ENCODE data around the gene NFIL3. TPM values are rescaled to one million over a fixed set of nuclear protein-coding genes. Genes with fewer than 3 reads are reported as not detected.

NFIL3 gene
- total RNA-seq, 2 experiments from 2014 or later, result 6.2 to 11.9 TPM

GRCh38 chr9:91398926-91399325 is 24.7 kb downstream of the NFIL3 start:
- Histone ChIP-seq H3K9me3 (ENCODE audit: low read length) (no peaks in the 10 kb centered on the region), H4K20me1 (ENCODE audit: insufficient read depth, low read length) (no peaks in the 10 kb centered on the region), H2AFZ (ENCODE audit: low read length) (no peak overlapping the region), H3K4me2 (ENCODE audit: low read length) (no peak overlapping the region), H3K4me3 (ENCODE audit: low read depth, low read length, poor library complexity, severe bottlenecking) (no peak overlapping the region), H3K27ac (ENCODE audit: low read depth, low read length, poor library complexity, severe bottlenecking) (no peak overlapping the region), H3K9me2 (ENCODE audit: insufficient read depth, low read length) (no peaks in the 10 kb centered on the region), H3K79me2 (ENCODE audit: insufficient read depth, low read depth, low read length) (no peaks in the 10 kb centered on the region), H3K36me3 (ENCODE audit: insufficient read depth, low read length) (no peaks in the 10 kb centered on the region), H3K4me1 (ENCODE audit: insufficient read depth, low read length, poor library complexity, severe bottlenecking) (peaks cover 5% of the 10 kb centered on the region)
- BruUV-seq (replicated peaks), result no TSS peak
- POLR2A ChIA-PET, result no interaction called here
- intact Hi-C loops (cut with micrococcal nuclease; ENCODE audit: unreplicated experiment), result no loop called here
- no peak for DNase-seq (ENCODE audit: low spot score)
- TF ChIP-seq EZH2phosphoT487 (IDR thresholded peaks at IDR 0.05; ENCODE audit: borderline replicate concordance, low read depth, low read length) (no peak), CTCF (conservative IDR thresholded peaks at IDR 0.05; ENCODE audit: low read length) (no peak)
- CTCF ChIA-PET (ENCODE audit: unreplicated experiment), result no interaction called here

- intact Hi-C loops (cut with micrococcal nuclease; ENCODE audit: unreplicated experiment), result no loop called here
- peak; percentile 7 for DNase-seq (ENCODE audit: low spot score)
- no TSS peak for BruUV-seq (replicated peaks)
- H2AFZ ChIP-seq (ENCODE audit: low read length), result no peak overlapping the region
- no peaks in the 10 kb centered on the region for H3K9me3 ChIP-seq (ENCODE audit: low read length)
- no peak overlapping the region for H3K4me2 ChIP-seq (ENCODE audit: low read length)
- H3K4me3 ChIP-seq (ENCODE audit: low read depth, low read length, poor library complexity, severe bottlenecking), result no peak overlapping the region
- H3K36me3 ChIP-seq (ENCODE audit: insufficient read depth, low read length), result no peaks in the 10 kb centered on the region
- H3K9me2 ChIP-seq (ENCODE audit: insufficient read depth, low read length), result no peaks in the 10 kb centered on the region
- TF ChIP-seq CTCF (conservative IDR thresholded peaks at IDR 0.05; ENCODE audit: low read length) (no peak), EZH2phosphoT487 (IDR thresholded peaks at IDR 0.05; ENCODE audit: borderline replicate concordance, low read depth, low read length) (no peak)
- ChIA-PET CTCF (ENCODE audit: unreplicated experiment) (no interaction called here), POLR2A (interaction anchor here (0.7 kb wide), 1 partner anchor 61 kb away, joined by 3 read pairs; no protein-coding TSS in a partner anchor)
- H3K27ac ChIP-seq (ENCODE audit: low read depth, low read length, poor library complexity, severe bottlenecking), result no peak overlapping the region
- H4K20me1 ChIP-seq (ENCODE audit: insufficient read depth, low read length), result no peaks in the 10 kb centered on the region
- no peaks in the 10 kb centered on the region for H3K79me2 ChIP-seq (ENCODE audit: insufficient read depth, low read depth, low read length)
- H3K4me1 ChIP-seq (ENCODE audit: insufficient read depth, low read length, poor library complexity, severe bottlenecking), result peaks cover 5% of the 10 kb centered on the region
Measured at GRCh38 chr9:91395553-91396471, 27.8 kb downstream of the NFIL3 start.

DNA sequence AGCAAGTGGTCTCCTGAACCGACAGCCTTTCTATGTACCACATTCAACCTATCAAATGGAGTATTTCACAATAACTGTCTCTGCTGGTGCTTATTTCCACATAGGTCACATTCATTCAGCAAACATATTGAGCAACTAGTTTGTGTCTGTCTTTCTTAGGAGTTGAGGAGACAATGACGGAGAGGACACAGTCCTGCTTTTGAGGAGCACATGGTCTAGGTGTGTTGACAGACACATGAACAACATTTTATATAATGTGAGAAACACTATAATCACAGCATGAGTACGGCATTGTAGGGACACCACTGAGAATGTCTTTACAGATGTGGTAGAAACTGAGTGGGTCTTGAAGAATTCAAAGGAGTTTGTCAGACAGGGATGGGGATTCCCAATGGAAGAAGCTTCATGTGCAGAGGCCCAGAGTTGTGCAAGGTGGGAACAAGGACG is 28.5 kb downstream of the NFIL3 start:
- intact Hi-C loops (cut with micrococcal nuclease; ENCODE audit: unreplicated experiment), result no loop called here
- no peak for DNase-seq (ENCODE audit: low spot score)
- H3K4me1 ChIP-seq (ENCODE audit: insufficient read depth, low read length, poor library complexity, severe bottlenecking), result peaks cover 5% of the 10 kb centered on the region
- no peak overlapping the region for H3K27ac ChIP-seq (ENCODE audit: low read depth, low read length, poor library complexity, severe bottlenecking)
- H3K9me3 ChIP-seq (ENCODE audit: low read length), result no peaks in the 10 kb centered on the region
- ChIA-PET CTCF (ENCODE audit: unreplicated experiment) (no interaction called here), POLR2A (no interaction called here)
- BruUV-seq (replicated peaks), result no TSS peak
- no peaks in the 10 kb centered on the region for H3K36me3 ChIP-seq (ENCODE audit: insufficient read depth, low read length)
- H3K79me2 ChIP-seq (ENCODE audit: insufficient read depth, low read depth, low read length), result no peaks in the 10 kb centered on the region
- no peak overlapping the region for H3K4me2 ChIP-seq (ENCODE audit: low read length)
- no peaks in the 10 kb centered on the region for H3K9me2 ChIP-seq (ENCODE audit: insufficient read depth, low read length)
- no peak overlapping the region for H3K4me3 ChIP-seq (ENCODE audit: low read depth, low read length, poor library complexity, severe bottlenecking)
- no peak overlapping the region for H2AFZ ChIP-seq (ENCODE audit: low read length)
- TF ChIP-seq CTCF (conservative IDR thresholded peaks at IDR 0.05; ENCODE audit: low read length) (no peak), EZH2phosphoT487 (IDR thresholded peaks at IDR 0.05; ENCODE audit: borderline replicate concordance, low read depth, low read length) (no peak)
- no peaks in the 10 kb centered on the region for H4K20me1 ChIP-seq (ENCODE audit: insufficient read depth, low read length)
